HL-60/S4 (cell line): ENCODE data around the gene GLRA3.

Experiments
- in situ Hi-C: fragments of 300-500 bp; cut with MboI; formaldehyde crosslinking; loops from 2 replicates; pipeline ENCODE4 v1.14.3; 2022; ENCODE audit warnings: low sequenced_read_pairs

The GLRA3 gene

GRCh38 chr4:174607792-174608191, 221.3 kb downstream of the GLRA3 start:
- in situ Hi-C loops: no loop called here

- in situ Hi-C loops: no loop called here
Observed at GRCh38 chr4:174604198-174604597, 224.8 kb downstream of the GLRA3 start.

- in situ Hi-C loops: no loop called here
Observed at GRCh38 chr4:174600391-174600790, 228.7 kb downstream of the GLRA3 start.

DNA sequence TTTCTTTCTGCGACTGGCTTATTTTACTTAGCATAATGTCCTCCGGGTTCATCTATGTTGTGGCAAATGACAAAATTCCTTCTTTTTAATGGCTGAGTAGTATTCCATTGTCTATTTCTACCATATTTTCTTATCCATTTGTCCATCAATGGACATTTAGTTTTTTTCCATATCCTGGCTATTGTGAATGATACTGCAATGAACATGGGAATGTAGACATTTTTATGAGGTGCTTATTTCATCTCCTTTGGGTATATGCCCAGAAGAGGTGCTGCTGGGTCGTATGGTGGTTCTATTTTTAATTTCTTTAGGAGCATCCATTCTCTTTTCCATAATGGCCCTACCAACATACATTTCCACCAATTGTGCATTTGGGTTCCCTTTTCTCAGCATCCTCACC, 230.2 kb downstream of the GLRA3 start:
- in situ Hi-C loops: no loop called here

- in situ Hi-C loops: no loop called here
Observed at GRCh38 chr4:174596513-174596912, 232.5 kb downstream of the GLRA3 start.

DNA sequence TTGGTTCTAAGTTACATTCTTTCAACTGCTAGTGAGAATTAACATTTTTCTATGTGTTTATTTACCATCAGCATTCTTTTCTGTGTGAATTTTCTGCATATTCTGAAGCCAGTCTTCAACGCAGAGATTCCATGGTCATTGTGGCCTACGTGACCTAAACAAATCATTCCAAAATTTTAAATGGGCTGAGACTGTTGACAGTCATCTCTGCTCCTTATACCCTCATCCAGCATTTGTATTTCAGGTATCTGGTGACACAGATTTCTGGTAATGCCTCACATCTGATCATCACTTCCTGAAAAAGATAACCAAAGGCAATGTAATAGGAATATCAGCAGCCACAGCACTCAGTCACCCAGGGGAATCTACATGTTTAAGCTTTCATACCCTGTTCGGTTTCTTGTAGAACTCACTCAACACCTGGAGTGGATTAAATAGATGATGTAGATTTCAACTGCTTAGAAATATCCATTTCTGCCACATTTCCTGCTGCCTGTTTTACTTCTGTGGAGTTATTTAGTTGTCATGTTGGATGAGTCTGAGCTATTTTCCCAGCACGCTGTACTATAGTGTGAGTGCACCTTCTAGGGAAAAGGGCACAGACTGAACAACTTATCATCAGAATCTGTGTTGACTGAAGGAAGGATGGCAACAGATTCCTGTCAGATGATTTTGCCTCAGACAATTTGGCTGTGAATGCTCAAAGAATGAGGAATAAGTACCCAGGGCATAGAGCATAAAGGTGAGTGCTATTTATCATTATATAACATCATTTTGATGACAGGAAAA, 233.7 kb downstream of the GLRA3 start:
- in situ Hi-C loops: no loop called here

DNA sequence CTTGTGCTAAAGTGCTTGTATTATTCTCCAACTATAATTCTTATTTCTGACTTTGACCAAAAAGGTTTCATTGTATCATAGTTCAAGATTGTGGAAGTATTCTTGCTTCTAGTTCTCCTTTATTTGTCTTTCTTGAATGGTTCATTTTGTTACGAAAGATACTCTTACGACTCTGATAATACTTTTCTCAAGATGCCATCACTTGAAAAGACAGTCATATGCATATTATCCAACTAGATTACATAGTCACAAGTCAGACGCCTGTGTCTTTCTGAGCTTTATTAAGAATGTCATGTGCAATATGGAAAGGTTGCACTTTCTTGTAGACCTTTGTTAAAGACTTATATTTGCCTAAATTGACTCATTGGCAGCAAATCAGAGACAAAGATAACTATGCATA, 235.3 kb downstream of the GLRA3 start:
- in situ Hi-C loops: no loop called here

DNA sequence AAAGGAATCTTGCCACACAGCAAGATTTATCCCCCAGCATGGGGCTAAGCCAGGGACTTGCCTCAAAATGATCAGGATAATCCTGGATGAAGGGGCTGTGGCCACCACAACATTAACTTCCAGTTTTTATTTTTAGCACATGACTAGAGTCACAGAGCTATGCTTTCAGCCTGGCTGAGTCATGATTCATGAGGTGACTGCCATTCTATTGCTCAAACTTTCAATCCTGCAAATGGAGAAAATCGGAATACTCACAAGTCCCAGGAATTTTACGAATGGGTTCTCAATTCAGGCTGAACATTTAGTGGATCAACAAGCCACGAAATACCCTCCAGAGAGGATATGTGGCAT, 236.1 kb downstream of the GLRA3 start:
- in situ Hi-C loops: no loop called here

- in situ Hi-C loops: no loop called here
Observed at GRCh38 chr4:174592256-174592984, 236.6 kb downstream of the GLRA3 start.

DNA sequence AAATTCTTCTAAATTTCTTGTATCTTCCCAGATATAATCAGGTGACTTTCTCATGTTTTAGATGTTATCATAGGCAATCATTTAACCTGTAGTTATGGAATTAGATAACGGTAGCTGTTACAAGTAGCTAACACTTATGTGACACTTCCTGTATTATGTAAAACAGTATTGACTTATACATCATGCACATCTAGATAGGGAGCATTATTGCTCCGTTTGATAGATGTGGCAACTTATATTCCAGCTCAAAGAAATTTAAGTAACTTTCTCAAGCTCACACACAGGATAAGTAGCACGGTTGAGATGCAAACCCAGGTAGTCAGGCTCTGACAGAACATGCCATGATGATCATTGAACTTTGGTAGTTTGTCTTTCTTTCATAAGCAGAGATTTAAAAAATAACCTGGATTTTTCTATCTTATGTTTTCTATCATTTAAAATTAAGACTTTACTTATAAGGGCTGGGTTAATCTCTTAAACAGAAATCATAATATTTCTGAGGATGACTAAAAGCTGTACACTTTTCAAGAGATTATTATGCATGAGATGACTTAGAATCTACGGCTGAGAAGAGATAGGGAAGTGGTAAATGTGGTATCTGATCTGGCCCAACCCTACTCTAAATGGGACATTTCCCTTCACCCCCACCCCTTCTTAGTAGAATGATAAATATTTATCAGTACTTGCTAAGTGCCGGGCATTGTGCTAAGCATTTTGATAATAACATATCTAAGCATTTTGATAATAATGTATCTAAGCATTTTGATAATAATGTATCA, 237.6 kb downstream of the GLRA3 start:
- in situ Hi-C loops: no loop called here

DNA sequence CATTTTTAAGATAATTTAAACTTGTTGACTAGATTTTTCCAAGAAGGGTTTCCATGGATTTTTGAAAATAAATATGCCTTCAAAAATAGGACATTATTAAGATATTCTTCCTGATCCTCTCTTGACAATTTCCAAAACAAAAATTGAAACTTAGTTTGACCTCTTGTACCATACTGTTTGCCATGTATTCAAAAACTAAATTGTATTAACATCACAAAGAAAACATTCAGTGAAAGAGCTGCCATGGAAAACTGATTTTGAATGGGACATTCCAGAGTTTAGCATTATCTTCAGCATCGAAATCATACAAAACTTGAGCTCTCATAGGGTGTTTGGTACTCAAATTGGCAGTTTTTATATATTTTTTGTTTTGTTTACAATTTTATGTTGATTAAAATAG, 238.7 kb downstream of the GLRA3 start:
- in situ Hi-C loops: no loop called here
